ENCODE measurements around the gene AZI2.

The AZI2 gene

DNA sequence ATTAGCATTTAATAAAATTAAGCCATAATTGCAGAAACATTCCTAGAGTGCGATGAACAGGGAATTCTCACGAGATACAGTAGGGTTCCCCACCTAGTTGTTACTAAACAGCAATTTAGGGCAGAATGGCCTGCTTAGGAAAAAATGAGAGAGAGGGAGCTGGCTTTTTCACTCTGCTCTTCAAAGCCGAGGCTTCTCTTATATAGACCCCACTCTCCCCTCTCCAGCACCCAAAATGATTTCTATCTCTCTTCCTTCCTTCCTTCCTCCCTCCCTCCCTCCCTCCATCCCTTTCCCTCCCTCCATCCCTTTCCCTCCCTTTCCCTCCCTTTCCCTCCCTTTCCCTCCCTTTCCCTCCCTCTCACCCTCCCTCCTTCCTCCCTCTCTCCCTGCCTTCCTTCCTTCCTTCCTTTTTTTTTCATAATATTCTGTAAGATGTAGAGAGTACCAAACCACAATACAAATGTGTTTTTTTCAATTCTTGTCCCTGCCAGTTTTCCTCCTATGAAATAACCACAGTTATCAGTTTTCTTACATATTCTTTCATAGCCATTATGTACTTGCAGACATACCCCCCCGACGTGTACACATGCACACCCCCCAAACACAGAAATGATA, 48.2 kb downstream of the AZI2 start:
- FAIRE-seq: no peak

DNA sequence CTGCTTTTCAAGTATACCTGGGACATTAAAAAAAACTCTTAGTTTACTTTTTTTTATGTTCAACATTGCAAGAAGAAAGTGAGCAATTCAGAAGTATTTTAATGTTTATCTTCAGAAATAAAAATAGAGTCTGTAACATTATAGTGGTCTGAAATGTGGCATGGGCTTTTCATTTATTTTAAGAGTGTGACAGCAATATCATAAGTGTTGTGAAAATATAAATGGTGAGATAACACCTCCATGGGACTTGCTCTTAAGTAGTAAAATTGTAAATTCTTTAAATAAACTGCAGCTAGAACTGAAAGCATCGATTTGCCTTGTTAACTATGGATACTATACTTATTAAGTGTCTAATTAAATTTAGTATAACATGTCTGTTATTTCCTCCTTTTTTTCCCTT, 48.9 kb downstream of the AZI2 start:
- no peak for FAIRE-seq

DNA sequence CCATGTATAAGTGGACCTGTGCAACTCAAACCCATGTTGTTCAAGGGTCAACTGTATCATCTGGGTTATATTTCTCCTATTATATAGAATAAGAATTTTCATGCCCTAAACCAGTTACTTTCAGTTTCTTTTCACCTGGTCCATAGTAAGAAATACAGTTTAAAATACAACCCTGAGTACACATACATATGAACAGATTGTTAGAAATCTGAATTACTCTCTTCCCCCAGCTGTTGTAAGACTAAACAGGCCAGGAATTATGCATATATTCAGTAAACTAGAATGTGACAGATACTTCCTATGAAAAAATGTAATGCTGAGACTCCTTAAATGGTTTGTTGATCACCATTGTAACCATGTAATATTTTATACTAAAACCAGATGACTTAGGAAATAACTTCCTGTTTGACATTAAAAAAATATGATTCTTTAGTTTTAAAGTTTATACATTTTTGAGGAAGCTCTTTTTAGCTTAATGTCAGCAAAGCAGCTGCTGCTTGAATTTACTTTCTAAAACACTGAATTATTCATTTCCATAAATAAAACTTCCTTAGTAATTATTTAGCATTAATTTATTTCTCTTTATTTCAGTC, 52.6 kb downstream of the AZI2 start:
- FAIRE-seq: no peak

DNA sequence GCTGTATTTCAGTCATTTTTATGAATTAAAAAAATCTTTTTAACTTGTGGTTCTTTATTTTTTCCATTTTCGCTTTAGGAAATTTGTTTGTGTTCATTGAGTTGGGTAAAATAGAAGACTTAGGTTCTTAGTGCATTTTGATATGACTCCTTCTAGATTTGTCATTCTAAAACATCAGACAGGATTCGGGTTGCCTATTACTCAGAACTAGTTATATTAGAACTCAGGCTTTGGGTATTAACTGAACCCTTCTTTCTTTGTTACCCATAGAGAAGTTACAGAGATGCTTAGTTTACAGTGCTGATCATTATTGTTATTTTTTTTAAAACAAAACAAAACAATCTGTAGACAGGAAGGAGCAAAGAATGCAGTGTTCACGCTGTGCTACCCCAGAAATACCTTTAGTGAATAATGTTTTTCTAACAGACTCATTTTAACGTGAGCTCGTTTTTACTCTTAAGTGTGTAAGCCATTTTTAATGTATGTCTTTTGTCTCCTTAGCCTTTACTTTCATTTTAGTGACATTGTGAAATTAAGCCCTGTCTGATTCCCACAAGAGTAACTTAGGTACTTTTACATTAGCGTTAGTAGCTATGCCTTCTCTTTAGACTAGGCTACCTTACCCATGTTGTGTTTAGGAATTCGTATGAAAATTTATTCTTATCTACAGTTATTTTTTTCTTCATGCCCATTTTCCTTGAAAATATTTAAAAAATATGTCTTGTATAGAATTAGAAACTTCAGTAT, 53.8 kb downstream of the AZI2 start:
- FAIRE-seq: no peak

DNA sequence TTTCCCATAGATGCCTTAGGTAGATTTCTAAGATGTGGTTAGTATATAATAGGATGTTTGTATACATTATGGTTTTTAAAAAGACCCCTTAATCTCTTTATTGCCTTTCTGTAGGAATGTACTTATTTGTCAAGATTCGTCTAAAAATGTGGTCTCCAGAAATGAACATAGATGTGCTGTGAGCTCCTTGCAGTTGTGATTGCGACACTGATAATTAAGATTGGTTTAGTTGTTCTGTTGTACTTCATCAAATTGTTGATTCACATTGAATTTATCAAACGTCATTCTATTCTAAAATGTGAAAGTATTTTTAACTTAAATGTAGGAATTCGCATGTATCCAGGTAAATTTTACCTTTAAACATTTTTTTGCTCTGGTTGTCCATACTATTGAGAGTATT, 56.0 kb downstream of the AZI2 start:
- no peak for FAIRE-seq

DNA sequence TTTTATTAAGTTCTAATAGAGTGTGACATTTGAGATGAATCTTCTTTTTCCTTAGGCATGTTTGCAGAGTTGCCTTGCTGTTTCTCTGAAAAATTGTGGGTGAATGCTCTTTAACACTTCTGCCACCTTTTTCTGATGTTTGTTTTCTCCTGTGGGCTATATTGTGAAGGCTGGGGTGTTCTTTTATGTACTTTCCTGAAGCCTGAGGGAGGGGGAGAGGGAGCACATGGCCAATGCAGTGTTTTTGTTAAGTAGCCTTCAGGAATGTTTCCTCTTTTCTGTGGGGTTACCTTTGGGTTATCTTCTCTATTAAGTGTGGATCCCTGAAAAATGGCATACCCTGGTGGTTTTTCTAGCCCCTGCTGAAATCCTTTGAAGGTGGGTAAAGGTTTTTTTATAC, 57.0 kb downstream of the AZI2 start:
- no peak for FAIRE-seq

DNA sequence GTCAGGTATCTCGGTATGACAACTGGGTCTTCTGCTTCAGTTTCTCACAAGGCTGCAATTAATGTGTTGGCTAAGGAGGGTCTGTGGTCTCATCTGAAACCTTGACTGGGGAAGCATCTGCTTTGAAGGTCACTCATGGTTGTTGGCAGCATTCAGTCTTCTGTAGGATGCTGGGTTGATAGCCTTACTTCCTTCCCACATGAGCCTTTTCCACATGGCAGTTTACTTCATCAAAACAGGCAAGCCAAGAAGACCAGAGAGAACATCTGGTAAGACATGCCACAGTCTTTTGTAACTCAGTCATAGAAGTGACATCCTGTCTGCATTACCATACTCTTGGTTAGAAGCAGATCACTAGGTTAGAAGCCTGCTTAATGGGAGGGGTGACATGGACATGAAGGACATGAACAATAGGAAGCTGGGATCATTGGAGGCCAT, 57.7 kb downstream of the AZI2 start:
- FAIRE-seq: no peak

DNA sequence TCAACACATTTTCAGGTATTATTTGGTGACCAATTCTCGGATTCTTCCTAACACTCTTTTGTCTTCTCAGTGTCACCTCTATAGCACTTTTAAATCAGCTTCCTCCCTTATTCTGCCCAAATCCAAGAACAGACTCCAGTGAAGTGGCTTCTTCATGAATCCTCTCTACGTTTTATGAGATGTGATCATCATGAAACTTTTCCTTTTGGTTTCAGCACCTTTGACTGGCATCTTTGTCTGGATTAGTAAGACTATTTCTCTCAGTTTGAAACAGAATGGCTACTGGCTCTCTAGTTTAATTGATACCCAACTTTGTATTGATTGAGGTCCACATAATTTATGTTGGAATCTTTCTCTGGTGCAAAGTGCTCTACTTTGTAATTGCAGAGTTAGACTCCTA, 61.6 kb downstream of the AZI2 start:
- no peak for FAIRE-seq

DNA sequence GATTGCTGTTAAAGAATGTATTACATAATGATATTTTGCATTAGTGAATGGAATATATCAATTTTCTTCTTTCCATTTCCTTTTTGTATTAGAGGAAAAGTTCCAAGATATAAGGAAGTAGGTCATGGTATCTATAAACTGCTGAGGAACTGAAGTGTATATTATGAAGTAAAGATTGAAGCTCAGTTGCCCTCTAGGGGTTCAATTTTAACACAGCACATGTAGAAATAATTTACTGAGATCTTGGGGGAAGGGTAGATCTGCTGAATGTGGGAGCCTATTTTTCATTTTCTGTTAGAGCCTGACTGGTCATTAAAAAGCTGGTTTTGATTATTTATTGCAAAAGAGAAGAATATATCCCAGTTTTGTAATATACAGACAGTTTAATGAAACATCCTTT, 62.0 kb downstream of the AZI2 start:
- FAIRE-seq: peak; percentile 88

DNA sequence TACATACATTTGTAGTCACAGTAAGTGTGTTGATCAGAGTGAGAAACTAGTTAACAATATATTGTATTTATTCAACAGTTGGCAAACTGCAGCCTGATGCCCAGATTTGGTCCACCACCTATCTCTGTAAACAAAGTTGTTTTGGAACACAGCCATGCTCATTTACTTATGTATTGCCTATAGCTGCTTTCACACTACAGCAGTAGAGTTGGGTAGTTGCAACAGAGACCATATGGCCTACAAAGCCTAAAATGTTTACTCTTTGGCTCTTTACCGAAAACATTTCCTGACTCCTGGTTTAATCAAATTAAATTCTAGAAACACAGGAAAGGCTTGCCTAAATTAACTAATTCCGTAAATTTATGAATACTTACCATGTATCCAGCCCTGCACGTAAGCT, 67.8 kb downstream of the AZI2 start:
- FAIRE-seq: no peak

DNA sequence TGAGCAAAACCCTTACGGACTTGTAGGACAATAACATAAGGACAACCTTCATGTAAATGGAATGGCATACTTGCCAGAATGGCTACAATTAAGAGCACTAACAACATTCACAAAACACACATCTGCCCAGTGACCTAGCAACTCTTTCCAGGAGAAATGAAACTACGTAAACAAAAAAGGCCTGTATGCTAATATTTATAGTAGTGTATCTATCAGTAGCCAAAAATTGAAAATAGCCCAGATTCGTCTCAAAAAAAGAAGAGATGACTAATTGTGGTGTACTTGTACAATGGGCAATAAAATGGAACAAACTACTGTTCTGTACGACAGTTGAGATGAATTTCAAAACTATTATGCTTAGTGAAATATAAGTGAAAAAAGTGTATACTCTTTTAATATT, 68.9 kb downstream of the AZI2 start:
- peak; percentile 18 for FAIRE-seq

DNA sequence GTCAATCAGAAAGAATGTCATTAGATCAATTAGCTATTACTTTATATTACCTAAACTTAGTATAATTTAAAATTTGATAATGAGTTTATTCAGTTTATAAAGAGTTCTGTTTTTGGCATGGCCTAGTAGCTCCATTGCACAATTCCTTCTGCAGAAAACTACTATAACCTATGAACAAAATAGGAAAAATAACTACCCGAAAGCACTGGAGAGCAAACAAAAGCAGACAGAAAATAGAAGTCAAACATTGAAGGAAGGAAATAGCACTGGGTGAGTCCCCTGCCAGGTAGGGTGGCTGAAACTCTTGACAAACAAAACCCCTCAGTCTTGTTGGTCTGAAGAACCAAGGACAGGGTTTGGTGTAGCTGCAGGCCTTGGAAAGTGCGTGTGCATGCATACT, 69.7 kb downstream of the AZI2 start:
- no peak for FAIRE-seq

DNA sequence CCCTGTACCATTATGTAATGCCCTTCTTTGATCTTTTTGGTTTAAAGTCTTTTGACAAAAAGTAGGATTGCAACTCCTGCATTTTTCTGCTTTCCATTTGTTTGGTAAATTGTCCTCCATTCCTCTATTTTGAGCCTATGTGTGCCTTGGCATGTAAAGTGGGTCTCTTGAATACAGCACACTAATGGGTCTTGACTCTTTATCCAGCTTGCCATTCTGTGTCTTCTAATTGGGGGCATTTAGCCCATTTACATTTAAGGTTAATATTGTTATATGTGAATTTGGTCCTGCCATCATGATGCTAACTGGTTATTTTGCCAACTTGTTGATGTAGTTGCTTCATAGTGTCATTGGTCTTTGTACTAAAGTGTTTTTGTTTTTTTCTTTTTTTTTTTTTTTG, 74.8 kb downstream of the AZI2 start:
- no peak for FAIRE-seq

Measured in endometrium (tissue), 2 donors.